ENCODE data around the gene GPR37.
A peak's percentile ranks its signal among the peaks of the same experiment; 100 is the strongest.

The GPR37 gene

DNA sequence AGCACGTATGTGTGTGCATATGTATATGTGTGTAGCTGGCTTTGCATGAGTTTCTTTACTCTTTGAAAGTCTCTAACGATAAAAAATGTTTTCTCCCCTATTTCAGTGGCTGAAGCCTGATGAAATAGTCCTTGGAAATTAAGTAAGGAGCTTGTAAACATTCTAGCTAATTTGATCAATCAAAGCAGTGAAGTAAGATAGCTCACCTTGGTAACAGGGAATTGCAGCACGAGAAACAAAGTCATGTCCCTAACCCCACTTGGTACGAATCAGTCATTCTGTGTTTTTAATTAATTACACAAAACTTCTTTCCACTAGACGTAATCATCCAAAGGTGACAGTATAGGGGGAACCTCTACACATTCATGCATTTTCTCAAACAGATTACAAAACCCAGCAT lies 41.5 kb downstream of the GPR37 start:
- no peak for DNase-seq

DNA sequence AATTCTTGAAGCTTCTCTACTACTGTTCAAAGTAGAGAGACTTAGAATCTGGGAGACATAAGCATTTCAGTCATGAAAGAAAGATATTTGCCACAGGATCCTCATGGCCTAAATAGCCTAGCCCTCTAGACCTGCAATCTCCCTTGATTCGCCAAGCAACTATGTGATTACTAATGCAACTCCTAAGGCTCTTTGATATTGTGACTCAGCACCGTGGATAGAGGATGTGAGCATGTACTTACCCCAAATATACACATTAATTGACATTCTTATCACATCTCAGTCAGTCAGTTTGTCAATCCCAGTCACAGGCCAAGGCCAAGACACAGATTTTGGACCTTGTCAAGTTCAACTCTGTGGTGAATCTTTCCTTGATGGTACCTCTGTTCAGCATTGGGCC lies 42.6 kb downstream of the GPR37 start:
- no peak for DNase-seq

DNA sequence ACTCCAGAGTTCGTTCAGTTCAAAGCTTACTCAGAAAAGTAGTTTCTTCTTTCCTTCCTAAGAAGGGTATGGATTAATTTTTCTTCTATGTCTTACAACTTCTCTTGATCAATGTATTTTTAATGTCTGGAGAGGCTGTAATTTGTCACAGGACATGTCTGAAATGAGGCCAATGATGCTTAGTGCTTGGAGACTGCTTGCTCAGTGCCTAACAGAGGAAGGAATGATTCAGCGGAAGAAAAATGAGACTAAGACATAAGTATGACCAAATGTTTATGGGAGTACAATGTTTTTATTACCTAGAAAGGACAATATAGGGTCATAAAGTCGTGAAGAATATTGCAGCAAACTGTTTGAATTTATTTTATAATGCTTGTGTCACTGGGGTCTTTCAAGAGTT lies 43.3 kb downstream of the GPR37 start:
- DNase-seq: no peak

DNA sequence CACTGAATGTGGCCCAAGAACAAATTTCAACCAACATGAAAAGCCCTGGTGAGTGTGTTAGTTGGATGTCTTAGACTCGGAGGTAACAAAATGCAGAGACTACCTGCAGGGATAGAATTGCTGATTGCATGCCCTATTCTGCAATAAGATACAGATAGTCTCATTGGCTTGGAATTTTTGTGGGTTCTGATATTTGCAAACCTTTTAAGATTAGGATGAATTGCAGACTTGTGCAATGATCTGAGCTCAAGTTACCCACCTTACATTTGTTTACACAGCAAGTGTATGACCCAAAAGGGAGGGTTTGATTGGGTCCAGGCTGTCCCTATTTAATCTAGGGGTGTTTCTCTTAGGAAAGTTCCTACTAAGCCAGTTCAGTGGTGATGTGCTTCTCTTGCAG lies 45.4 kb downstream of the GPR37 start:
- no peak for DNase-seq

DNA sequence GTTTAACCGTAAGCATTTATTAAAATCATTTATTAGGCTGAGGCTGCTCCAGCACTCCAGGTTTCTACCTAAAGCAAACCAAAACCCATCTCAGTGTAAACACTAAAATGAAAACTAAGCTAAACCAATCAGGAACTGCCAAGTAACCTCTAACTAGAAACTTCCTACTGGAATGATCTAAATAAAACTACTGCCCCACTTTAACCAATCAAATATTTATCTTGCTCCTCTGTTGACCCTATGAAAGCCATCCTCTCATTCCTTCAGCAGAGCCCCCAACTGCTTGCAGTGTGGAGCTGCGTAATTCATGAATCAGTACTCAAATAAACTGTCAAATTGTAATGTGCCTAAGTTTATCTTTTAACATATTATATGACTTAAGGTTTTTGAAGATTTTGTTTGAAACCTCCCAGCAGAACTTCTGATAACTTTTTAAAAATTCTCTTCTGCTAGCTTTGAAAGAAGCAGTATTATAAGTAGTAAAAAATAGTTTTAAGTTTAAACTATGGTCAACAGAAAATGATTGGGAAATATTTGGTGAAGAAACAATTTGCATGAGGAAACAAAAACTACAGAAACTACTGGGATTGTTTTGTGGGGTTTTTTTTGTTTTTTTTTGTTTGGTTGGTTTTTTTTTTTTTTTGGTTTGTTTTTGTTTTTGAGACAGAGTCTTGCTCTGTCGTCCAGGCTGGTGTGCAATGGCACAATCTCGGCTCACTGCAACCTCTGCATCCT lies 47.4 kb downstream of the GPR37 start:
- peak; percentile 1 for DNase-seq

DNA sequence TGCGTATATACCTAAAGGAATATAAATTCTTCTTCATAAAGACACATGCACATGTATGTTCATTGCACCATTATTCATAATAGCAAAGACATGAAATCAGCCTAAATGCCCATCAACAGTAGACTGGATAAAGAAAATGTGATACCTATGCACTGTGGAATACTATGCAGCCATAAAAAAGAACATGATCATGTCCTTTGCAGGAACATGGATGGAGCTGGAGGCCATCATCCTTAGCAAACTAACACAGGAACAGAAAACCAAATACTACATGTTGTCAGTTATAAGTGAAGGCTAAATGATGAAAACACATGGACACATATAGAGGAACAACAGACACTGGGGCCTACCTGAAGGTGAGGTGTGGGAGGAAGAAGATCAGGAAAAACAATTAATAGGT lies 48.7 kb downstream of the GPR37 start:
- no peak for DNase-seq

DNA sequence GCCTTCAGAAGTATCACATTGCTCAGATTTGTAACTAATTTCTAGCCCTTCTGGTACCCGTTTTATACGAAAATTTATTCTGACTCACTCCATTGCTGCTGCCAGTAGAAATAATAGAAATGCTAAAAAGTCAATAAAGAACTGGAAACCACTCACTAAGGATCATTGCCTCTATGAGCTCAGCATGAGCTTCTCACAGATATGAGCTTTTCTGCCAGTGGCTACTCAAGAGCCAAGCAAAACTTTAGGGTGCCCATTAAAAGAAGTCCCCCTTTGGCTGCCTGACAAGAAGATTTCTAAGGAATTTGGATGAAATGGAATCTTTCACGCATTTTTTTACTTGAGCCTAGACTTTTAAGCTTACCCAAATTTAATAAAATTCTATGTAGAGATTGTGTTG lies 52.5 kb downstream of the GPR37 start:
- no peak for DNase-seq

DNA sequence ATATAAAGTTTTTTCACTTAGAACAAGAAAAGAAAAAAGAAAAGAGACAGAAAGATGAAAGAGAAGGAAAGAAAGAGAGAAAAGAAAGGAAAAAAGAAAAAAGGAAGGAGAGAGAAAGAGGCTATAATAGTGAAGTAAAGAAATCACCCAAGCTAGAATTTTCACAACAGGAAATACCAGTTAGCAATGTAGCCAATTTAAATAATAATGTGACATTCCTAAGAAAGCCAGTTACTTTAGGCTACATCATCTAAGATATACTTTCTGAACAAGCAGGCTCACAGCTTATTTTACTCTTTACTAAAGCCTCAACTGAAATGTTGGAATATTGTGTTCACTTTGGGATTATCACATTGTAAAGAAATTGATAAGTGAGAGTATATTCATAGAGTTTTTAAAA lies 53.6 kb downstream of the GPR37 start:
- no peak for DNase-seq

DNA sequence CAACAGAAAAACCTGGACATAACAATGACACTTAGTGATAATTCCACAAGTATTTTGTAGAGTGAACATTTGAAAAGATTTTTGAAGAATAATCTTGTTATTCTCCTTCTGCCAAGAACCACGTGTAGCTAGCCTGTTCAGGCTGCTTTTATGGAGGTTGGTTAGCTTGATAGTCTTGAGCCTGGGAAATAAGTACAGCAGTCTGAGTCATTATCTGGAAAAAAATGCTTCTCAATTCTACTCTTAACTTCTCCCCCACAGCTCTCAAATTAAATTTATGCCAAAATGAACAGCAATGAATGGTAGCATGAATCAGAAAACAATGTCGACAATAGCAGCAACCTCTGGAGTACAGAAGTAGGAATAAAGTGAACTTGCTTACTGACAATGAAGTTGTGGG lies 63.2 kb downstream of the GPR37 start:
- no peak for DNase-seq

DNA sequence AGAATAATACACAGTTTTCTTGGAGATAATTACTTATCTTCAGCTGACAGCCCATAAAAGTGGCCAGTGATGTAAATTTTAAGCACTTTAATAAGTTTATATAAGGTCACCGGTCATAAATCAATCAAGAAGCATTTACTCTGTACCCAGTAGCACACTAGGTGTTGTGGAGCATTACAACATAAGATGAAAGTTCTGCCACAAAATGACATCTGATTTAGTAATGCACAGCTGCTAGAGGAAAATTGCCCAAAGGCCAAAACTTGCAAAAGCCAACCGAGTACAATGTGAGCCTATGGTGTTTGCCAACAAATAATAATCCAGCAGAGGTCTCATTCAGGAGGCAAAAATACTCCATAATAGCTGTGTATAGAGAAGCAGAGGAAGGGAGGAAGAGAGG lies 63.6 kb downstream of the GPR37 start:
- DNase-seq: no peak

DNA sequence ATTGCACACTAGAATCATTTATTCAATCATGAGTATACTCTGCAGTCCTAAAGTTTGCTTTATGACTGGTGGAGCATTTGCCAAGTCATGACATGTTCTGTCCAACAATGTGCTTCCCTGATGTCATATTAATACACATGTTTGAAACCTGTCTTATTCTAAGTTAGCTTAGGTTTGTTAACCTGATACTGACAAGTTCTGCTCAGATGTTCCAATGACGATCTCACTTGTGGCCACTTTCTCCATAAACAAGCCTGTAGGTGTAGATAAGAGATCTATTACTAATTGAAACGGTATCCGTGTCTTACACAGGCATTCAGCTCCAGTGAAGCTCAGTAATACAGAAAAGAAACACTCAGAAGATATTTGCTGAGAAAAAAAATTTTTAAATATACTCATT lies 64.9 kb downstream of the GPR37 start:
- no peak for DNase-seq

DNA sequence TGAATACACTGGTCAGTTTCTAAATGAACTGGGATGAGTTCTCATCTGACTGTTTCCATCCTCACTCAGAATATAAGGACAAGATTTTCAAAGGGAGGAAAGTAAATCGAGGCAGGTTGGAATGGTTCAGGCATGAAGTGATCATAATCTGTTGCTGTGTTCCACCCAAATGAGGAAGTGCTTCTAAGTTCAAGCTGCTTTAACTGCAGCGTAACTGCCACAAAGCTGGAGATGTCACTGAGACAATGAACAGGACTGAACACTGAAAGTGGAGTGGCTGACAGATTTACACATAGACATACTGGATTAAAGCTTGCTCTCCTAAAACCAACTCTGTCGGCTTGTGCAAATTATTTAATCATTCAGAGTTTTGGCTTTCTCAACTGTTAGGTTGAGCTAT lies 66.6 kb downstream of the GPR37 start:
- no peak for DNase-seq

DNA sequence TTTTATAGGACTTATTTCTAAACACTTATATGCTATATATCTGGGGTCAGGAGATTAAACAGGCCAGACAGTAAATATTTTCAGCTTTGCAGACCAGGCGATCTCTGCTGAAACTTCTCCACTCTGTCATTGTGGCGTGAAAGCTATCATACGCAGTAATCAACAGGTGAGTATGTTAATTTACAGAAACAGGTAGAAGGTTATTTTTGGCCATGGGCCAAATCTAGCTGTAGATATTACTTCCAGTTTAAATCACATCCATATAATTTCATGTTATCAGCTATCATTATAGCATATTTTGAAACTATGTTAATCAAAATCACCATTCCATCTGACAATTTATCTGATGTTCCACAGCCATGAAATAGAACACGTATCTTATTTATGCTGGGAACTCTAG lies 67.8 kb downstream of the GPR37 start:
- DNase-seq: no peak

Measured in inflammatory macrophage treated with lipopolysaccharide for 4 hours (primary cell).